AG08396 (cell line): Measurements from ENCODE around the gene SVIL.
"Not testable (repeated sequence)": the region's sequence is repeated elsewhere in the genome, so short reads cannot be mapped to it uniquely, and the experiment has no call there.

Experiments
- DNase-seq: peaks from one replicate; pipeline ENCODE4 v3.0.0; 2012; ENCODE audit warnings: low spot score, mixed read lengths

SVIL gene

GRCh38 chr10:29600067-29600466, 34.7 kb downstream of the SVIL start:
- DNase-seq: no peak

- DNase-seq: peak; percentile 35
Measured at GRCh38 chr10:29598851-29599311, 35.9 kb downstream of the SVIL start.

GRCh38 chr10:29596826-29597225, 37.9 kb downstream of the SVIL start:
- DNase-seq: no peak

GRCh38 chr10:29596356-29596755, 38.4 kb downstream of the SVIL start:
- no peak for DNase-seq

GRCh38 chr10:29595636-29596225, 39.0 kb downstream of the SVIL start:
- DNase-seq: no peak

GRCh38 chr10:29595146-29595545, 39.6 kb downstream of the SVIL start:
- DNase-seq: no peak

- no peak for DNase-seq
Measured at GRCh38 chr10:29591651-29591968, 43.2 kb downstream of the SVIL start.

GRCh38 chr10:29590915-29591650, 43.7 kb downstream of the SVIL start:
- no peak for DNase-seq

- no peak for DNase-seq
Measured at GRCh38 chr10:29588629-29589421, 45.9 kb downstream of the SVIL start.

GRCh38 chr10:29587750-29588628, 46.8 kb downstream of the SVIL start:
- not testable (repeated sequence) for DNase-seq

GRCh38 chr10:29587102-29587749, 47.5 kb downstream of the SVIL start:
- not testable (repeated sequence) for DNase-seq

- DNase-seq: no peak
Measured at GRCh38 chr10:29586509-29586908, 48.3 kb downstream of the SVIL start.

GRCh38 chr10:29585488-29585976, 49.2 kb downstream of the SVIL start:
- no peak for DNase-seq

GRCh38 chr10:29584436-29584835, 50.3 kb downstream of the SVIL start:
- no peak for DNase-seq

GRCh38 chr10:29583674-29584073, 51.1 kb downstream of the SVIL start:
- no peak for DNase-seq

GRCh38 chr10:29582769-29583168, 52.0 kb downstream of the SVIL start:
- not testable (repeated sequence) for DNase-seq

GRCh38 chr10:29579455-29579970, 55.3 kb downstream of the SVIL start:
- no peak for DNase-seq

GRCh38 chr10:29578457-29578856, 56.3 kb downstream of the SVIL start:
- DNase-seq: no peak

- no peak for DNase-seq
Measured at GRCh38 chr10:29576681-29577080, 58.1 kb downstream of the SVIL start.

GRCh38 chr10:29575098-29575455, 59.7 kb downstream of the SVIL start:
- DNase-seq: no peak
